SU-DHL-6 (cell line): ENCODE results near the gene ZNF467.

Experiments
- H2AFZ ChIP-seq: fragments of 200-600 bp; sonication (generic); 2 replicates; pipeline ENCODE4 v1.6.1; 2014; ENCODE audit warnings: low read depth, mild to moderate bottlenecking, moderate library complexity, mixed read lengths, antibody characterized with exemption, low read length; ENCODE audit not compliant: severe bottlenecking
- H3F3A ChIP-seq: fragments of 200-600 bp; shearing (Covaris generic); 2 replicates; pipeline ENCODE4 v1.6.0; 2016; ENCODE audit warnings: antibody characterized with exemption, mild to moderate bottlenecking; ENCODE audit not compliant: insufficient read depth
- H3K27ac ChIP-seq: fragments of 200-600 bp; sonication (generic); 2 replicates; pipeline ENCODE4 v1.5.1; 2016; ENCODE audit warnings: low read depth, mild to moderate bottlenecking, low read length, moderate library complexity, mixed read lengths
- H3K27me3 ChIP-seq: fragments of 200-600 bp; sonication (generic), shearing (Covaris generic); 2 replicates; pipeline ENCODE4 v1.6.0; 2014; ENCODE audit warnings: mild to moderate bottlenecking, low read length
- H3K36me3 ChIP-seq: fragments of 200-600 bp; sonication (generic); 2 replicates; pipeline ENCODE4 v1.6.1; 2014; ENCODE audit warnings: mild to moderate bottlenecking, low read length, mixed read lengths
- H3K4me2 ChIP-seq: fragments of 300-600, 200-600 bp; shearing (Covaris generic), sonication (generic); 2 replicates; pipeline ENCODE4 v1.6.0; 2014; ENCODE audit warnings: low read length, low read depth, mild to moderate bottlenecking; ENCODE audit not compliant: poor library complexity, severe bottlenecking
- H3K4me3 ChIP-seq: fragments of 200-600 bp; sonication (generic); 2 replicates; pipeline ENCODE4 v1.5.1; 2014; ENCODE audit warnings: antibody characterized with exemption, low read length, mild to moderate bottlenecking, mixed read lengths; ENCODE audit not compliant: insufficient read depth, poor library complexity, severe bottlenecking
- H3K79me2 ChIP-seq: fragments of 200-600 bp; sonication (generic); 2 replicates; pipeline ENCODE4 v1.6.1; 2014; ENCODE audit warnings: mild to moderate bottlenecking, low read length, moderate library complexity; ENCODE audit not compliant: insufficient read depth
- H3K9ac ChIP-seq: fragments of 200-600 bp; sonication (generic); 2 replicates; pipeline ENCODE4 v1.7.0; 2014; ENCODE audit warnings: mild to moderate bottlenecking, low read length
- H3K9me2 ChIP-seq: fragments of 200-600 bp; sonication (generic); replicated peaks from 2 replicates; pipeline ENCODE4 v1.6.1; 2014; ENCODE audit warnings: low read length; ENCODE audit not compliant: insufficient read depth
- H3K9me3 ChIP-seq: fragments of 200-600 bp; sonication (generic); 2 replicates; pipeline ENCODE4 v1.6.1; 2014; ENCODE audit warnings: low read length, mixed read lengths; ENCODE audit not compliant: insufficient read depth
- H4K20me1 ChIP-seq: fragments of 200-600 bp; sonication (generic); 2 replicates; pipeline ENCODE4 v1.6.1; 2014; ENCODE audit warnings: low read depth, mild to moderate bottlenecking, antibody characterized with exemption, low read length, moderate library complexity, mixed read lengths
- CTCF ChIP-seq: fragments of 200-600 bp; sonication (generic); IDR thresholded peaks from one replicate; pipeline ENCODE4 v1.5.1; 2017; ENCODE audit warnings: antibody characterized with exemption, mild to moderate bottlenecking, low read length, moderate library complexity; ENCODE audit not compliant: insufficient read depth, poor library complexity, severe bottlenecking
- EZH2phosphoT487 ChIP-seq: fragments of 200-600 bp; sonication (generic), shearing (Covaris generic); conservative IDR thresholded peaks from 2 replicates; pipeline ENCODE4 v1.6.1; 2018; ENCODE audit warnings: mild to moderate bottlenecking, antibody characterized with exemption, low read length, moderate library complexity, mixed read lengths

Gene ZNF467

DNA sequence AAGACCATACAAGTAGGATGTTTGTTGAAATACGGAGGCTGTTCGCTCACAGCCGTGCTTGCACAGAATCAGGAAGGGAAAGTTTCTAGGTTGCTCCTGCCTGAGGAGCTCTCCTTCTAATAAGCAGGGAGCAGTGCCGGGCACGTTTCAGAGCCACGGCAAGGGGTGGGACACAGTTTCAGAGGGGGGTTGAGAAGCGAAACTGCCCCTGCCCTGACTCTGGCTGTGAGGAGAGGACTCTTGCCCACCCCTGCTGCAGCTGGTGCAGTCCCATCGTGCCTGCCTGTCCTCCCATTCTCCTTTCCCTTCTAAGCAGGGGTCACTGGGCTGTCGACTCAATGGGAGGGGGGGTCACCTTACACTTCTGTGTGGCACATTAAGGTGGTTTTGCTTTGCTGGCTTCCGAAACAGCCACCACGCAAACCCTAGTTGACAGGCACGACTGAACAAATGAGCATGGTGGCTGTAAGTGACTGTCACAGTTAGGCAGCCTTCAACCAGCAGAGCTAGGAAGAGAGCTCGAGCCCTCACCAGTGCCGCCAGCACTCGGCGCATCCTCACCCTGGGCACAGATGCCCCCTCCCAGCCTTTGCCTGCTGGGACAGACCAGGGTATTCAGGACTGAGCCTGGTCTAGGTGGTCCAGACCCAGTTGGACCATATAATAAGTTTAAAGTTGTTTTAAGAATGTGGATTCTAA, 37.5 kb downstream of the ZNF467 start:
- no peaks in the 10 kb centered on the region for H3K27me3 ChIP-seq
- H3K4me2 ChIP-seq = no peak overlapping the region
- H3K79me2 ChIP-seq = no peaks in the 10 kb centered on the region
- H3F3A ChIP-seq = no peaks in the 10 kb centered on the region
- no peaks in the 10 kb centered on the region for H3K9me3 ChIP-seq
- no peaks in the 10 kb centered on the region for H3K9me2 ChIP-seq
- no peaks in the 10 kb centered on the region for H3K36me3 ChIP-seq
- H4K20me1 ChIP-seq = no peaks in the 10 kb centered on the region
- no peak overlapping the region for H3K9ac ChIP-seq
- H3K27ac ChIP-seq = no peak overlapping the region
- H2AFZ ChIP-seq = no peak overlapping the region
- no peak overlapping the region for H3K4me3 ChIP-seq
- no peak for TF ChIP-seq EZH2phosphoT487

DNA sequence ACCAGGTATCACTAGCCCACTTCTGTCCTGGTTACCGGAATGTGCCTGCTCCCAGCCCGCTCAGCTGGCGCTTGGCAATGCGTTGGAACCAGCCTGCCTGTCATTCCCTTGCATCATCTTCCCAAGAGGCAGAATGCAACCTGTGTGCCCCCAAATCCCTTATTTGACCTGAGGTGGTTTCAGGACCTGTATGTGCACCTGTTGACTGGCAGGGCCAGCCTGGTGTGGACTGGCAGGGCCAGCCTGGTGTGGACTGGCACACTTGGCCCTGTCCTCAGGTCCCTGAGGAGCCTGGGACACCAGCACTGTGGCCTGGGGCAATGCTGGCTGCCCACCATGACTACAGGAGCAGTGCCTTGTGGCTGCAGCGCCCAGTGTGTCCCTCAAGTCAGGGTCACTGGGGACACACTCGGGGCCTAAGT, 38.2 kb downstream of the ZNF467 start:
- Histone ChIP-seq H3K9me2 (no peaks in the 10 kb centered on the region), H3K36me3 (no peaks in the 10 kb centered on the region), H3K79me2 (no peaks in the 10 kb centered on the region), H3K9ac (no peak overlapping the region), H3F3A (no peaks in the 10 kb centered on the region), H3K27ac (no peak overlapping the region), H2AFZ (no peak overlapping the region), H3K27me3 (no peaks in the 10 kb centered on the region), H3K9me3 (no peaks in the 10 kb centered on the region), H3K4me2 (no peak overlapping the region), H4K20me1 (no peaks in the 10 kb centered on the region), H3K4me3 (no peak overlapping the region)
- TF ChIP-seq CTCF (no peak), EZH2phosphoT487 (no peak)

DNA sequence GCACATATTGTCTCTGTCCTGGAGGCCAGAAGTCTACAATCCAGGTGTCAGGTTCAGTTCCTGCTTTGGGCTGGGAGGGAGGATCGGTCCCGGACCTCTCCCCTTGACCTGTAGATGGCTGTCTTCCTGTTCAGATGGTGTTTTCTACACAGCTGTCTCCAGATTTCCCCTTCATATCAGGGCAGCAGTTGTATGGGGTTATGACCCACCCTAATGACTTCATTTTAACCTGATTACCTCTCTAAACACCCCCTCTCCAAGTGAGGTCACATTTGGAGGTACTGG, 38.7 kb downstream of the ZNF467 start:
- TF ChIP-seq CTCF = no peak
- TF ChIP-seq EZH2phosphoT487 = no peak
- no peaks in the 10 kb centered on the region for H3K9me2 ChIP-seq
- no peaks in the 10 kb centered on the region for H3F3A ChIP-seq
- H3K36me3 ChIP-seq = no peaks in the 10 kb centered on the region
- H3K9ac ChIP-seq = no peak overlapping the region
- no peak overlapping the region for H3K4me2 ChIP-seq
- H2AFZ ChIP-seq = no peak overlapping the region
- no peaks in the 10 kb centered on the region for H3K79me2 ChIP-seq
- no peaks in the 10 kb centered on the region for H3K9me3 ChIP-seq
- no peak overlapping the region for H3K27ac ChIP-seq
- H4K20me1 ChIP-seq = no peaks in the 10 kb centered on the region
- H3K4me3 ChIP-seq = no peak overlapping the region
- H3K27me3 ChIP-seq = no peaks in the 10 kb centered on the region

- Histone ChIP-seq H3K27me3 (no peaks in the 10 kb centered on the region), H3K9ac (no peak overlapping the region), H3K4me2 (no peak overlapping the region)
Measured at GRCh38 chr7:149733924-149734790, 39.2 kb downstream of the ZNF467 start.

More at GRCh38 chr7:149733924-149734790, 39.2 kb downstream of the ZNF467 start:
- Histone ChIP-seq H3K36me3 (no peaks in the 10 kb centered on the region), H4K20me1 (no peaks in the 10 kb centered on the region), H3K9me2 (no peaks in the 10 kb centered on the region), H3K4me3 (no peak overlapping the region), H3K79me2 (no peaks in the 10 kb centered on the region), H2AFZ (no peak overlapping the region), H3K27ac (no peak overlapping the region), H3F3A (no peaks in the 10 kb centered on the region), H3K9me3 (no peaks in the 10 kb centered on the region)
- TF ChIP-seq CTCF (no peak), EZH2phosphoT487 (no peak)
